Panc1 (cell line): ENCODE data around the gene MAMDC2.

Experiments used
- SIN3A ChIP-seq: IDR thresholded peaks from 2 replicates; pipeline ENCODE4 v1.6.1; 2012; ENCODE audit warnings: low read depth, mild to moderate bottlenecking, low read length, moderate library complexity, borderline replicate concordance; ENCODE audit not compliant: insufficient read depth
- TCF7L2 ChIP-seq: IDR thresholded peaks from 2 replicates; pipeline ENCODE4 v1.6.1; 2011; ENCODE audit warnings: mild to moderate bottlenecking, low read depth, low read length, inconsistent platforms
- TF ChIP-seq, protein P1 (sequence below): fragments of 450-650 bp; IDR thresholded peaks from 2 replicates; pipeline ENCODE4 v1.5.1; 2017; ENCODE audit warnings: mild to moderate bottlenecking

DNA sequence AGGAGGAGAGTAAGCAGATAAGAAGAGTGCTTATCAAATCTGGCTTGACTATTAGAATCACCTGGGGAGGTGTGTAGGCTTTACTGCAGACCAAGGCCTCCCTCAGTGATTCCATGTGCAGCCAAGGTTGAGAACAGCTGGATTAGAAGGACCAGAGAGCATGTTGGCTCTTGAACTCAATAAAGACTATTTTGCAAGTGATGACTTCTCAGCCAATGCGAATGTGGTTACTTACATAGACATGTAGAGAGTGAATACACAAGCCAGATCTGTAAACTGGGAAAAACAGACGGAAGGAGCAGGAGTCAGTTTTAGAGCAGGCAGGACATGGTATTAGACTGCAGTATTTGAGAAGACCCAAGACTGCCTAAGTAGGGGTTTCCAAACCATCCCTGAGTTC lies 48.5 kb downstream of the MAMDC2 start:
- TF ChIP-seq SIN3A: no peak
- TF ChIP-seq, protein P1, sequence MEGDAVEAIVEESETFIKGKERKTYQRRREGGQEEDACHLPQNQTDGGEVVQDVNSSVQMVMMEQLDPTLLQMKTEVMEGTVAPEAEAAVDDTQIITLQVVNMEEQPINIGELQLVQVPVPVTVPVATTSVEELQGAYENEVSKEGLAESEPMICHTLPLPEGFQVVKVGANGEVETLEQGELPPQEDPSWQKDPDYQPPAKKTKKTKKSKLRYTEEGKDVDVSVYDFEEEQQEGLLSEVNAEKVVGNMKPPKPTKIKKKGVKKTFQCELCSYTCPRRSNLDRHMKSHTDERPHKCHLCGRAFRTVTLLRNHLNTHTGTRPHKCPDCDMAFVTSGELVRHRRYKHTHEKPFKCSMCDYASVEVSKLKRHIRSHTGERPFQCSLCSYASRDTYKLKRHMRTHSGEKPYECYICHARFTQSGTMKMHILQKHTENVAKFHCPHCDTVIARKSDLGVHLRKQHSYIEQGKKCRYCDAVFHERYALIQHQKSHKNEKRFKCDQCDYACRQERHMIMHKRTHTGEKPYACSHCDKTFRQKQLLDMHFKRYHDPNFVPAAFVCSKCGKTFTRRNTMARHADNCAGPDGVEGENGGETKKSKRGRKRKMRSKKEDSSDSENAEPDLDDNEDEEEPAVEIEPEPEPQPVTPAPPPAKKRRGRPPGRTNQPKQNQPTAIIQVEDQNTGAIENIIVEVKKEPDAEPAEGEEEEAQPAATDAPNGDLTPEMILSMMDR: no peak
- TF ChIP-seq TCF7L2: no peak
